Common myeloid progenitor, CD34-positive (primary cell): ENCODE data around the gene SMPDL3B.
A peak's percentile ranks its signal among the peaks of the same experiment; 100 is the strongest.

ENCODE experiments used
- CTCF ChIA-PET: fragments of 350-600 bp; sonication (Branson Sonifier 250); formaldehyde crosslinking; loops from one replicate; lab custom pipeline; 2021; ENCODE audit warnings: antibody characterized with exemption; lab: Charles Lee
- POLR2A ChIA-PET: fragments of 350-600 bp; sonication (Branson Sonifier 250); formaldehyde crosslinking; loops from one replicate; lab custom pipeline; 2021; ENCODE audit warnings: antibody characterized with exemption; lab: Charles Lee
- DNase-seq, 3 donors: peaks; one replicate each; pipeline versions ENCODE4 v3.0.0 to v3.0.0-alpha.2; 2013
- H3K27ac ChIP-seq, 2 experiments: 1 replicate in 1 of 2; 2 replicates in 1 of 2; pipeline ENCODE4 v1.7.0; 2013; ENCODE audit warnings: inconsistent platforms in 2 of 2, low read length in 2 of 2, mild to moderate bottlenecking in 2 of 2, low read depth in 1 of 2, moderate library complexity in 1 of 2; ENCODE audit not compliant: severe bottlenecking in 2 of 2, insufficient read depth in 1 of 2, poor library complexity in 1 of 2
- H3K27me3 ChIP-seq, 5 experiments: replicated peaks in 2 of 5; 1 replicate in 3 of 5; 2 replicates in 2 of 5; pipeline versions ENCODE4 v1.6.1 to v1.7.0; 2013; ENCODE audit warnings: low read length in 4 of 5, mild to moderate bottlenecking in 2 of 5, moderate library complexity in 2 of 5, inconsistent platforms in 1 of 5; ENCODE audit not compliant: insufficient read depth in 5 of 5, control insufficient read depth in 4 of 5
- H3K36me3 ChIP-seq, 4 experiments: 1 replicate in 2 of 4; 2 replicates in 2 of 4; pipeline versions ENCODE4 v1.6.1 to v1.7.0; 2013; ENCODE audit warnings: low read length in 3 of 4, control low read depth in 1 of 4, mild to moderate bottlenecking in 1 of 4; ENCODE audit not compliant: control insufficient read depth in 4 of 4, insufficient read depth in 4 of 4
- H3K4me1 ChIP-seq, 4 experiments: 1 replicate in 3 of 4; 2 replicates in 1 of 4; pipeline versions ENCODE4 v1.6.1 to v1.7.1; 2013; ENCODE audit warnings: low read length in 3 of 4, mild to moderate bottlenecking in 3 of 4, control low read depth in 1 of 4, inconsistent platforms in 1 of 4, moderate library complexity in 1 of 4; ENCODE audit not compliant: control insufficient read depth in 4 of 4, insufficient read depth in 4 of 4; ENCODE audit errors: control extremely low read depth in 1 of 4
- H3K4me3 ChIP-seq, 7 experiments: 1 replicate in 4 of 7; 2 replicates in 3 of 7; pipeline versions ENCODE4 v1.5.1 to v1.7.0; 2013; ENCODE audit warnings: mild to moderate bottlenecking in 7 of 7, low read length in 6 of 7, moderate library complexity in 6 of 7, inconsistent platforms in 2 of 7, low read depth in 2 of 7, control low read depth in 1 of 7; ENCODE audit not compliant: insufficient read depth in 4 of 7, control insufficient read depth in 1 of 7; ENCODE audit errors: extremely low read depth in 1 of 7
- H3K9me3 ChIP-seq, 5 experiments: 1 replicate in 4 of 5; 2 replicates in 1 of 5; pipeline versions ENCODE4 v1.6.1 to v1.7.1; 2013; ENCODE audit warnings: low read length in 4 of 5, mild to moderate bottlenecking in 2 of 5, inconsistent platforms in 1 of 5, low read depth in 1 of 5, moderate library complexity in 1 of 5; ENCODE audit not compliant: control insufficient read depth in 4 of 5, insufficient read depth in 2 of 5; ENCODE audit errors: control extremely low read depth in 1 of 5
- WGBS: methylation state at CpG from one replicate; pipeline ENCODE4 v1.1.5; 2013; ENCODE audit not compliant: insufficient coverage; 5-methylcytosine and 5-hydroxymethylcytosine counted together

Gene SMPDL3B

GRCh38 chr1:27887215-27888021 lies 47.4 kb upstream of the SMPDL3B start:
- H3K27ac ChIP-seq: peak overlapping the region in 1 of 2 experiments; percentile 22
- H3K27me3 ChIP-seq: no peaks in the 10 kb centered on the region
- ChIA-PET POLR2A (interaction anchor here (0.6 kb wide), 1 partner anchor 716 kb away, joined by 7 read pairs; no protein-coding TSS in a partner anchor), CTCF (no interaction called here)
- WGBS: 22% methylated on average over 4 of the region's 8 CpGs
- H3K9me3 ChIP-seq: no peaks in the 10 kb centered on the region
- DNase-seq: peak in 2 of 3 donors; percentile 83 to 89
- H3K36me3 ChIP-seq: peaks cover 3 to 83% (median 57%) of the 10 kb centered on the region in 4 experiments
- peak overlapping the region in 1 of 7 experiments; percentile 4 for H3K4me3 ChIP-seq
- H3K4me1 ChIP-seq: peaks cover 27 to 53% (median 49%) of the 10 kb centered on the region in 4 experiments

GRCh38 chr1:27889506-27889905 lies 45.3 kb upstream of the SMPDL3B start:
- no peak overlapping the region for H3K27ac ChIP-seq
- CTCF ChIA-PET: interaction anchor here (2.0 kb wide), 1 partner anchor 14 kb away, joined by 5 read pairs; no protein-coding TSS in a partner anchor

GRCh38 chr1:27891196-27891889 lies 43.5 kb upstream of the SMPDL3B start:
- 0% methylated on average over 2 of the region's 7 CpGs for WGBS
- no peaks in the 10 kb centered on the region for H3K27me3 ChIP-seq
- H3K9me3 ChIP-seq: no peaks in the 10 kb centered on the region
- CTCF ChIA-PET: interaction anchor here (1.1 to 2.6 kb wide), 6 partner anchors 15 to 33 kb away, joined by 3 to 9 read pairs (median 5); no protein-coding TSS in a partner anchor
- peak overlapping the region; percentile 52 to 81 for H3K27ac ChIP-seq
- DNase-seq: peak; percentile 67 to 85 (median 80)
- peak overlapping the region in 1 of 7 experiments; percentile 14 for H3K4me3 ChIP-seq
- H3K36me3 ChIP-seq: peaks cover 12 to 82% (median 56%) of the 10 kb centered on the region in 4 experiments
- POLR2A ChIA-PET: interaction anchor here (0.8 to 2.2 kb wide), 2 partner anchors 12 to 17 kb away, joined by 3 to 16 read pairs; no protein-coding TSS in a partner anchor
- H3K4me1 ChIP-seq: peaks cover 22 to 34% (median 28%) of the 10 kb centered on the region in 4 experiments

More at GRCh38 chr1:27889506-27889905, 45.3 kb upstream of the SMPDL3B start:
- H3K27me3 ChIP-seq: no peaks in the 10 kb centered on the region
- POLR2A ChIA-PET: no interaction called here
- DNase-seq: no peak
- no peaks in the 10 kb centered on the region for H3K9me3 ChIP-seq
- no peak overlapping the region for H3K4me3 ChIP-seq
- 100% methylated on average over 3 of the region's 3 CpGs for WGBS
- H3K4me1 ChIP-seq: peaks cover 29 to 52% (median 42%) of the 10 kb centered on the region in 4 experiments
- H3K36me3 ChIP-seq: peaks cover 13 to 82% (median 58%) of the 10 kb centered on the region in 4 experiments

GRCh38 chr1:27894521-27894920 lies 40.3 kb upstream of the SMPDL3B start:
- ChIA-PET POLR2A (interaction anchor here (1.1 kb wide), 1 partner anchor 18 kb away, joined by 3 read pairs; no protein-coding TSS in a partner anchor), CTCF (interaction anchor here (1.2 to 1.5 kb wide), 3 partner anchors 36 to 105 kb away, joined by 3 to 6 read pairs (median 3); no protein-coding TSS in a partner anchor)
- DNase-seq: no peak
- no peaks in the 10 kb centered on the region for H3K9me3 ChIP-seq
- peaks cover 7 to 19% (median 17%) of the 10 kb centered on the region in 4 experiments for H3K4me1 ChIP-seq
- peaks cover 17 to 70% (median 52%) of the 10 kb centered on the region in 4 experiments for H3K36me3 ChIP-seq
- no peak overlapping the region for H3K4me3 ChIP-seq
- H3K27ac ChIP-seq: peak overlapping the region in 1 of 2 experiments; percentile 10
- H3K27me3 ChIP-seq: no peaks in the 10 kb centered on the region
- 85% methylated on average over 2 of the region's 3 CpGs for WGBS

GRCh38 chr1:27906759-27907158 lies 28.0 kb upstream of the SMPDL3B start:
- ChIA-PET CTCF (interaction anchor here (1.6 kb wide), 1 partner anchor 16 kb away, joined by 3 read pairs; no protein-coding TSS in a partner anchor), POLR2A (interaction anchor here (0.6 kb wide), 1 partner anchor 25 kb away, joined by 3 read pairs; no protein-coding TSS in a partner anchor)
- no peaks in the 10 kb centered on the region for H3K4me1 ChIP-seq
- peaks cover 18 to 83% (median 58%) of the 10 kb centered on the region in 4 experiments for H3K36me3 ChIP-seq
- H3K4me3 ChIP-seq: no peak overlapping the region
- 92% methylated on average over 2 of the region's 2 CpGs for WGBS
- DNase-seq: no peak
- H3K27ac ChIP-seq: no peak overlapping the region
- H3K9me3 ChIP-seq: no peaks in the 10 kb centered on the region
- no peaks in the 10 kb centered on the region for H3K27me3 ChIP-seq

- Histone ChIP-seq H3K4me3 (no peak overlapping the region), H3K9me3 (peaks cover 0 to 3% (median 3%) of the 10 kb centered on the region in 5 experiments), H3K27me3 (no peaks in the 10 kb centered on the region), H3K36me3 (peaks cover 13 to 42% (median 28%) of the 10 kb centered on the region in 4 experiments), H3K4me1 (peaks cover 0 to 8% (median 7%) of the 10 kb centered on the region in 4 experiments), H3K27ac (no peak overlapping the region)
- ChIA-PET POLR2A (no interaction called here), CTCF (interaction anchor here (0.7 kb wide), 1 partner anchor 9 kb away, joined by 3 read pairs; no protein-coding TSS in a partner anchor)
- DNase-seq: no peak
- WGBS: 100% methylated on average over 1 of the region's 1 CpG
Observed at GRCh38 chr1:27912429-27912828, 22.4 kb upstream of the SMPDL3B start.
